ENCODE results near the gene PTPRF.

DNA sequence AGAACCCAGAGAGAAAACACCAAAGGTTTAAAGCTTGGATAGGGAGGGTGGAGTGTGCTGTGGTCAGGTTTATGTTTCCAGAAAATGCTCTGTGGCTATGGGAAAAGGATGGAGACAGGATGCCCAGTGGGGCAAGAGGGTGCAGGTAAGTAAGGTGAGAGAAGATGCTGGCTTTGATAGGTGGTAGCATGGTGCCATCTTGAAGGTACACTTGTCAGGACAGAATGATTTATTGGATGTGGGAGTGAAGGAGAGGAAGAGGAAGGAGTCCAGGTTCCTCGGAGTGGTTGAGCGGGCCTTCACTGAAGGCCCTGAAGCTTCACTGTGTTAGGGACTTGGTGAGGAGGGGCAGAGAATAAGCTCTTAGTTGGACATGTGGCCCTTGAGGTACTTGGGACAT is 3.6 kb downstream of the PTPRF start:
- TF ChIP-seq, protein P1, sequence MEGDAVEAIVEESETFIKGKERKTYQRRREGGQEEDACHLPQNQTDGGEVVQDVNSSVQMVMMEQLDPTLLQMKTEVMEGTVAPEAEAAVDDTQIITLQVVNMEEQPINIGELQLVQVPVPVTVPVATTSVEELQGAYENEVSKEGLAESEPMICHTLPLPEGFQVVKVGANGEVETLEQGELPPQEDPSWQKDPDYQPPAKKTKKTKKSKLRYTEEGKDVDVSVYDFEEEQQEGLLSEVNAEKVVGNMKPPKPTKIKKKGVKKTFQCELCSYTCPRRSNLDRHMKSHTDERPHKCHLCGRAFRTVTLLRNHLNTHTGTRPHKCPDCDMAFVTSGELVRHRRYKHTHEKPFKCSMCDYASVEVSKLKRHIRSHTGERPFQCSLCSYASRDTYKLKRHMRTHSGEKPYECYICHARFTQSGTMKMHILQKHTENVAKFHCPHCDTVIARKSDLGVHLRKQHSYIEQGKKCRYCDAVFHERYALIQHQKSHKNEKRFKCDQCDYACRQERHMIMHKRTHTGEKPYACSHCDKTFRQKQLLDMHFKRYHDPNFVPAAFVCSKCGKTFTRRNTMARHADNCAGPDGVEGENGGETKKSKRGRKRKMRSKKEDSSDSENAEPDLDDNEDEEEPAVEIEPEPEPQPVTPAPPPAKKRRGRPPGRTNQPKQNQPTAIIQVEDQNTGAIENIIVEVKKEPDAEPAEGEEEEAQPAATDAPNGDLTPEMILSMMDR (IDR thresholded peaks at IDR 0.05) = no peak
- no peak for TF ChIP-seq POLR2A (IDR thresholded peaks at IDR 0.05)

Measured in lower leg skin (tissue), 3 donors.